D721Med (cell line): ENCODE measurements around the gene ERLEC1.

Experiments
- DNase-seq: peaks from one replicate; pipeline ENCODE4 v3.0.0; 2011; ENCODE audit warnings: low spot score; ENCODE audit not compliant: insufficient read length
- FAIRE-seq: peaks from 2 replicates; lab custom pipeline; 2011; peaks lifted over from hg19 to GRCh38; lab: Jason Lieb, UNC
- CTCF ChIP-seq: IDR thresholded peaks from 2 replicates; pipeline ENCODE4 v1.5.1; 2012; ENCODE audit warnings: mild to moderate bottlenecking, control low read depth; ENCODE audit not compliant: insufficient read depth; ENCODE audit errors: missing control alignments

ERLEC1 gene

GRCh38 chr2:53865264-53865663 is 78.4 kb downstream of the ERLEC1 start:
- no peak for TF ChIP-seq CTCF
- FAIRE-seq: no peak
- DNase-seq: no peak

- DNase-seq (no peak), FAIRE-seq (no peak)
- TF ChIP-seq CTCF: no peak
These were observed 79.1 kb downstream of the ERLEC1 start for GRCh38 chr2:53865962-53866361.

GRCh38 chr2:53867169-53867568 is 80.3 kb downstream of the ERLEC1 start:
- TF ChIP-seq CTCF: no peak
- FAIRE-seq (no peak), DNase-seq (no peak)

- FAIRE-seq (no peak), DNase-seq (no peak)
- no peak for TF ChIP-seq CTCF
These were observed 80.9 kb downstream of the ERLEC1 start for GRCh38 chr2:53867773-53868172.
